GM10847 (cell line): Measurements from ENCODE around the gene LIFR.

Experiments used
- POLR2A ChIP-seq: IDR thresholded peaks from 2 replicates; pipeline ENCODE4 v1.6.1; 2011; ENCODE audit not compliant: insufficient read length; ENCODE audit errors: extremely low read depth

Gene LIFR

DNA sequence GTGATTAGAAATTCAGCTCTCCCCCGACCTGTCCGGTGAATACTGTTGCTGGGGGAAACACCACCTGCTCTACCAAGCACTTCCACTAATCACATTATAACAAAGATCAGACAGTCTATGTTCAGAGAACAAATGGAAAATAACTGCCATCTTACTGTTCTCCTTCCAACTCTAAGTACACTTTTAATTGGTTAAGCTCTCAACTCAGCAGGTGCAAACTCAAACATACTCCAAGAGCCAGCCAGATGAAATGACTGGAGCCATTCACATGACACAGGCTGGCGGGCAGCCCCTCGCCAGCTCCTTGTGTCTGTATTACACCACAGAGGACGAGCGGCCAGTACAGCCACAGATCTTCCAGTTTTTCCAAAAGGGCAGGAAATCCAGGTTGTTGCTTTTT, 16.1 kb downstream of the LIFR start:
- no peak for TF ChIP-seq POLR2A

DNA sequence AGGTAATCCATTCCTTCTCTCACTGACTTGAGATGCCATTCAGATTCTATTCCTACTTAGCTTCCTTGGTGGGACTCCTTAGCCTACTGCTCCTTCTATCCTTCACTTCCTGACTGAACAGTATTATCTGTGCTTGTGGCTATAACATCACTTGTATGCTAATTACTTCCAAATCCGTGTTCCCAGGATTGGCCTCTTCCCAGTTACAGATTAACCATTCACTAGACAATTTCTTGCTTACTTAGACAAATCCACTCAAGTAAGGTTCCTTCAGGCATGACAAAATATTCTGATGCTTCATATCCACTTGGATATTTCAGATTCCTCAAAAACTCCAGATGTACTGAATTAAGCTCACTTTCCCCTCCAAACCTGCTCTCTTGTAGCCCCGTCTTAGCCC, 18.3 kb downstream of the LIFR start:
- no peak for TF ChIP-seq POLR2A

DNA sequence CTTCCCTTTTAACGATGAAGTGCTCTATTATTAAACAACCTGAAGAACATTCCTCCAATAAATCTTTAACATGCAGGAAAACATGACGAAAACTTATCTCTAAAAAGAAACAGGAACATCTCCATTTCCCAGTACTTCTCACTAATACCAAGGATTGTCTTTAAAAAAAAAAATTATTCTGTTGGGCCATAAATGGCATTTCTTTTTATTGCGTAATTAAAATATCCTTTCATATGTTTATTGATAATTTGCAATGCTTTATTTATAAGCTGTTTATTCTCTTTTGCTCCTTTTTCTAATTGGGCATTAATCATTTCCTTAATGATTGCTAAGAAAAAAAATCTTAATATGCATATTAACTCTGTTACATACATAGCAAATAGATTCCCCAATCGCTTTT, 18.9 kb downstream of the LIFR start:
- TF ChIP-seq POLR2A = no peak

DNA sequence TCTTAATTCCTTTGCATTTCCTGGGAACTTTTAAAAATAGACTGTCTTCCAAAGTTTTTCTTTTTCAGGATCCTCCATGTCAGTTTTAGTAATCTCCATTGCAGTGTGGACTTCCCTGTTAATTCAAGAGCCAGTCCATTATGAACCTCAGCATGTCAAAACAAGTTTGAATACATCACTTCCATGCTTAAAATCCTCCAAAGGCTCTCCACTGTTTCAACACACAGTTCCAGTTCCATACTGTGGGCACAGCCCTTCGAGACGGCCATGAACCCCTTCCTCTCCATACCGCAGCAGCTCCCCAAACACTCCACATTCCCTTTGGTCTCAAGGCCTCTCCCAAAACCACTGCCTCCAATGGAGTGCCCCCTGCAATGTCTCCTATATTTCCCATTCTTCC, 19.5 kb downstream of the LIFR start:
- no peak for TF ChIP-seq POLR2A

DNA sequence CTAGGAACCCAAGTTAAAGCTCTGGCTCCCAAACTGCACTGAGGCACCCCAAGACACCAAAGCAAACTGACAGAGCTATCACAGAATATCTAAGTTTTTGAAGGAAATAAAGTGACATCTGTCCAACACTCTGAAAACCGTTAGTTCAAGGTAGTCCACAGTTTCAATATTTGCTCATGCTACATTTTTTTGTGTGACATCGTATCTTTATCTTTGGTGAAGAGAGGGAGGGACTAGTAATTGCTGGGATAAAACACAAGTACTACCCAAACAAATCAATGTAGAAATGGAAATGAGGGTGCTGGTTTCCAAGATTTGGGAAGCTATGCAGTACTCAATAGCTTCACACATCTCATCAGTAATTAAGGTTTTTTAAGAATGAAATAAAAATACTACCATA, 20.6 kb downstream of the LIFR start:
- TF ChIP-seq POLR2A = no peak

DNA sequence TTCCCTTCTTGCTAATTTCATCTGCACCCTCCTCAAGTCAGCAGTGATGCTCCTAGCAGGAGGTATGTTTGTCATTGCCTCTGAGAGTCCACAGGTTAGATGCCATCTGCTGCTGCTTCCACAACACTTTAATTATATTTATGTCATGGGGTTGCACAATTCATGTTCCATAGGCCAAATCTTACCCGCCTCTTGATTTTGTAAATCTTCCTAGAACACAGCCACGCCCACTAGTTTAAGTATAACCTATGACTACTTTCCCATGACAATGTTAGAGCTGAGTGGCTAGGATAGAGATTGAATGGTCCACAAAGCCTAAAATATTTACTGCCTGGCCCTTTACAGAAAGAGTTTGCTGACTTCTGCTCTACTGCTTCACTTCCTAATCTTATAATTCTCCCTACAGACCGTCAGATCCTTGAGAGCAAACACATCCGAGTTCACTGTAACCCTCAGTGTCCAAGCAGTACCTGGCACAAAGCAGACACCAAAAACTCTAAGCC, 21.1 kb downstream of the LIFR start:
- no peak for TF ChIP-seq POLR2A

DNA sequence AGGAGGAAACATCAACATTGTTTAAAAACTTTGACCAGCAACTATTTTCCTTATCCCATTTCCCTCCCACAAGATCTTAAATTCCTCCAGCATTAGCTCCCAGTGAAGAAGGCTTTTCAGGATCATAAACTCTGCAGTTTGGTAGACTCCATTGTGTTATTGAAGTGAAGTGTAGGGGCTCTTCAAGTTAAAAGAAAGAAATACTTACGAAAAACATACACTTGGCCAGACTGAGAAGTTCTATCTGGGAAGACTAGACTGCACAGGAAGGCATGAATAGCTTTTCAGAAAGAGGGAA, 22.3 kb downstream of the LIFR start:
- no peak for TF ChIP-seq POLR2A

DNA sequence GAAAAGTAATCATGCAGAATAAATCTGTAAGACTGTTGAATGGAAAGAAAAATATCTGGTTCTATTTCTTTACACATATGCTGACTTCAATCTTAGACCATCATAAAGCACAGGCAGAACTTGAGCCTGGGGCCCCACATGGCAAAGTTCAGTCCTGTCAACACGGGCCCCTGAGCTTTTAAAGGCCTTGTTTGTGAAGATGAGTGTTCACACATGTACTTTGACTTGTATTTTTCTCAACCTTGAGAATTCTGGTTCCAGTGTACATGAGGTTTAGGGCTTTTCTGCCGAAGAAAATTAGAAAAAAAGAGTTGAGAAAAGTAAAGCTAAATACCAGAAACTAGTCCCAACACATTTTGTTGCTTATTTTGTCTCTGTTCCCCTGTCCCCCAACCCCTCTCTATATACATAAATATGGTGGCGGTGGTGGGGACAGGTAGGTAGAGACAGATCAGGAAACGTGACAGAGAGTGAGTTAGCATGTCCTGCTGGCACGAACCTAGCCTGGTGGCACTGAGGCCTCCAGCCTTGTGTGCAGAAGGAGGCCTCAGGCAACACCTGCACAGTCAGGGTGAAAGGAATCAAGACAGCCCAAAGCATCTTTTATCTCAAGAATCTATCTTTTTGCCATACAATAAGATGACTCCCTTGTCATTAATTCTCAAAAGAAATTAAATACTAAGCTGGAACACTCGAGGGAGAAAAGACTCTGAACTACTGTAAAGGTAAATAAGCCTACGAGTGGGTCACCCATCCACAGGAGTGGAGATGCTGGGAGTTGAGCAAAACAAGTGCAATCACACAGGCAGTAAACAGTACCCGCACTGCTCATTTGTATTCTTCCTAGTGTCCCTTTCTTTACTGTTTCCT, 22.9 kb downstream of the LIFR start:
- TF ChIP-seq POLR2A = no peak

DNA sequence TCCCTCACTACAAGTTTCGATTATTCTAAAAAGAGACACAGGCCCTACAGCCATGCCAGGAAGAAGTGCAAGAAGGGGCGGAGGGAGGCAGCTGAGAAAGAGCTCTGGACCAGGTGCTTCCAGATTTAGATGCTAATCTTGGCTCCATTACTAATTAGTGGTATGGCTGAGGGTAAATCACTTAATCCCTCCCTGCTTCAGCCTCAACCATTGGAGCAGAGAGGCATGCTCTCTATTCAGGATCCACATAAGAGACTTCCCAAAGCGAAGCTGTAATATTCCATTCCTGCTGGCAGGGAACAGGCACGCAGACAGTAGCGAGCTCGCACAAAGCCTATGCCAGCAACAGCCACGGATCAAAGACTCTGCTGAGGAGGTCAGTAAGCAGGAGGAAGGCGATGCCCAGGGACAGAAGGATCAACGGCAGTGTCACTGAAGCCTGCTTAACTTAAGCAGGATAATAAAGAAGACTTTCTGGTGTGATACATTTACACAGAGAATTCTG, 24.2 kb downstream of the LIFR start:
- TF ChIP-seq POLR2A = no peak

DNA sequence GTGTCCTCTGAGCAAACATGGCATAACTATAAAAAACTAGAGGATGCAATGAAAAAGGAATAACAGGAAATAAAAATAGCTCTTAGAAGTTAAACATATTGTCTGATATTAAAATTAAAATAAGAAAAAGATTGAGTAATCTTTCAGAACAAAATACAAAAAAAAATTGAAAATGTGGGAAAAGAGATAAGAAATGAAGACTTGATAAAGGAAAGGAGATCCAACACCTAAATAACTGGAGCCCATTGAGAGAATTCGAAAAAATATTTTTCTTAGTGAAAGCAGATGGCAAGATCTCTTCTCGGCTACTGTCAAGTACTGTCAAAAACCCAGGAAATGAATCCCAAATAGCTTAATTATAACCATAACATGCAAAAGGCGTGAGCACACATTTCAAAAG, 24.9 kb downstream of the LIFR start:
- no peak for TF ChIP-seq POLR2A

DNA sequence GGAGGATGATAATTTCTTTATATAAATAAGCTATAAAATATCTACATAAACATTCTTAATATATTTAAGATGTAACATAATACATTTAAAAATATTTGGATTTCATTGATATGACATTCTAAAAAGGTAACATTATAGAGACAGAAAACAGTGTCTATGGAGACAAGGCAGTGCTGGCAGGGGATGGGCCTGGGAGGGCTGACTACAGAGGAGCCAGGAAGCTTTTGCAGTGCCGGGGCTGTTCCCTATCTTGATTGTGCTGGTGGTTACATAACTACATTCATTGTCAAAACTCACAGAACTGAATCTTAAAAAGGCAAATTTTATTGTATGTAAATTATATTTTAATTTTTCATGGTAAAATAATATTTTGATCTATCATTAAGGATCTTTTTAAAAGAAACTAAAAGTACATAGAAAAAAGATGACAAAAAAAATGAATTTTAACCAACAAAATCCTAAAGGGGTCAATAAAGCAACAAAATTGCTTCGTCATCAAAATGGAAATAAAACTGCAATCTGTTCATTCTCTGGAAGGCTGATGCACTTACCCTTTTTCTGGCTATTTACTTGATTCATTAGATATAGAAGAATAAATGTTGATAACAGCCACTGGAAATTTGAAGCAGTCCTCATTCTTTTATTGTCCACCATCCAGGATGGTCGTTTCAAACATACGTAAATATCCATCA, 26.3 kb downstream of the LIFR start:
- no peak for TF ChIP-seq POLR2A

DNA sequence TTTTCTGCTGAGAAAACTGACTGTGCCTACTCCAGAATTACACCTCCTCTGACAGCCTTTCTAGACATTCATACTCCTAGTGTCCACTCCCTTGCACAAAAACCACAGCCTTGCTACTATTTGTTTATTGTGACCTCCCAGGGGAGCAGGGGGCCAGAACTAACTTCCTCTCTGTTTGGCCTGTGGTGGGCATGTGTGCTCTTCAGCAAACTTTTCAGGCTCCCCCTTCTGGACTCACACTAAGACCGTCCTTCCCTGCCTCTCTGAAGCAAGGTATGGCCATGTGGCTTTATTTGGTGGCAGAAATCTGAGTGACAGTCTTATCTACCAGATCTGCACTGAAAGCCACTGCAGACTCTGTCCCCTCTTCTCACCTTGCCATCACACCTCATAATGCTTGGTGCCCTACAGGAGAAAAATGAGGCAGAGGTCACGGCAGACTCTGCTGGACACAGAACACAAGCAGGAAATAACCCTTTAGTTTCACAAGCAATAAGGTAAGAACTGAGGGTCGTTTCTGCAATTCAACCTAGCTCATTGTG, 28.2 kb downstream of the LIFR start:
- no peak for TF ChIP-seq POLR2A

DNA sequence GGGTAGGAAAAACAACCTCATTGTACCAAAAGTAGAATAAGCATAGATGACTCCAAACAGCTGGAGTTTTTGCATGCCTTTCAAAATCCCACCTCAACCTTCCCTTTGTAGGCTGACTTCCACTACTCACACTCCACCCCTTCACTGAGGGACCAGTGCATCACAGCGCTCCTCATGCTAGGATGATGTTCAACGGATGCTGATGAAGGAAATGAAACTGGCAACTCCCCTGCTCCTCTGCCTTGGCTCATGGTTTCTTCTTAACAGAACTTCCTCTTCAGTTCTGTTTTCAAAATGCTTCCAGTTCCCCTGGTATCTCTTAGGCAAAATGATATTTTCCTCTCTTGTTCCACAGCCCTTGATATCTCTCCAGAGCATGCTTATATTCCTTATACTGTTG, 29.0 kb downstream of the LIFR start:
- TF ChIP-seq POLR2A = no peak

DNA sequence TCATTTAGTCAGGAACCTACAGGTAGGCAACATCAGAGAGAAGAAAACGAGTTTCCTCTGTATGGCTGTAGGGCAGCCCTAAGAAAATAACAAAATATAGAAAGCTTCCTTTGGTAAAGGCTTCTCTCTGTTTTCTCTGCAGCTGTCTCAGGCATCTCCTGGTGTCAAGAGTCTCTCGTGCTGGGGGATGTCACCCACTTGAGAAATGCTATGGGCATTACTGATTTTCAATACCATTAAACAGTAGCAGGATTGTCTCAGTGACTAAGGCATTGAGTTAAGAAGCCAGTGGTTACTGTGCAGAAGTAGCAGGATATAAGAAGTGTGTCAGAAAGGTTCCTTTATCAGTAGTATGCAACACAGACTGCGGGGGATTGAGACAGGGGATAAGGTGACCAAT, 32.4 kb downstream of the LIFR start:
- no peak for TF ChIP-seq POLR2A

DNA sequence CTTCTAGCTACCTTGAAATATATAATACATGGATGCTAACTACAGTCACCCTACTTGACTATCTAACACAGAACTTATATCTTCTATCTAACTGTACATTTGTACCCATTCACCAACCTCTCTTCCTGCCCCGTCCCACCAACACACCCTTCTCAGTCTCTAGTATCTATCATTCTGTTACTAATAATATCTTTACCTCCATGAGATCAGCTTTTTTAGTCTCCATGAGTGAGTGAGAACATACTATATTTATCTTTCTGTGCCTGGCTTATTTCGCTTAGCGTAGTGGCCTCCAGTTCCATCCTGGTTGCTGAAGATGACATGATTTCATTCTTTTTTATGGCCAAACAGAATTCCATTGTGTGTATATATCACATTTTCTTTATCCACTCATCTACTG, 37.0 kb downstream of the LIFR start:
- no peak for TF ChIP-seq POLR2A

DNA sequence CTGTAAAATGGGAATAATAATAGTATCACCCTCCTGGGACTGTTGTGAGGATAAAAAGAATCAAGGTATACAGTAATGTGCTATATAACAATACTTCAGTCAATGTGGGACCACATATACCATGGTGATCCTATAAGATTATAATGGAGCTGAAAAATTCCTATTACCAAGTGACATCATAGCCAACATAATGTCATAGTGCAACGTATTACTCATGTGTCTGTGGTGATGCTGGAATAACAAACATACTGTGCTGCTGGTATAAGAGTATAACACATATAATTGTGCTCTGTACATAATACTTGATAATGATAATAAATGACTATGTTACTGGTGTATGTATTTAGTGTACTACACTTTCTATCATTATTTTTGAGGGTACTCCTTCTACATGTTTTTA, 38.1 kb downstream of the LIFR start:
- no peak for TF ChIP-seq POLR2A

DNA sequence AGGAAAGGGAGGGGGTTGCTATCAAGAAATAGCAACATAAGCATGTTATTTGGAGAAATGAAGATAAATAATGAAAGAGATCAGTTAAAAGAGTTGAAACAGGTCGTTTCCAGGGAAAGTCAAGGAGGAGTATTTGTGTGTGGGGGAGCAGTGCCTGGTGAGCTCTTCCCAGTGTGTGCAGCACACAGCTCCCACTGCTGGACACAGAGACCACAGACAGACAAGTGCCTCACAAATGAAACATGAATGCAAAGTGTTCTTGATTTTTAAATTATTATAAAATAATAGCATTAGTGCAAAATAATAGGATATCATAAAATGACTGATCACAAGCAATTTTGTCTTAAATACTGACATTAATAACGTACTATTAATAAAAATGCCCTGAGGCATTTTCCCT, 40.8 kb downstream of the LIFR start:
- no peak for TF ChIP-seq POLR2A

DNA sequence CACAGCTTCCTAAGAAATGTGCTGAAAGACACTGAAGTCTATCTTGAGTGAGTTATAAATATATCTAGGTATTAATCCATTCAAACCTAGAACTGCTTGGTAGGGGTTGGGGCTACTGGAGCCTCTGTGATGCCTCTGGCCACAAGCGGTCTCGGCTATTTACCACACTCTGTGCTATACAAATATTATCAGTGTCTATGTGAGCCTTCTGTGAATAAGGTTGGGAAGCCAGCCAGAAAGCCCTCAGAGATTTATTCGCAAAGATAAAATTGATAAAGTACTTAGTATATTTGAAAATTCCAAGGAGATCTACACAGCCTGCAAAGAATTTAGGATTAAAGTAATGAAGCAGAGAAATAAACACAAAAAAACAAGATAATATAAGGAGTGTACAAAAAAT, 41.4 kb downstream of the LIFR start:
- no peak for TF ChIP-seq POLR2A
